Adrenal gland (tissue), 5 donors: ENCODE data around the gene DET1.

Source experiments
- CTCF ChIP-seq, 6 experiments: fragments of 450-650 bp in 4 of 6; fragments of 200-600 bp in 2 of 6; sonication (generic) in 1 of 6; IDR thresholded peaks; 1 replicate in 5 of 6; 2 replicates in 1 of 6; pipeline versions ENCODE4 v1.5.1 to v1.8.0; 2016 to 2021; ENCODE audit warnings: antibody characterized with exemption in 6 of 6, mild to moderate bottlenecking in 2 of 6, moderate library complexity in 1 of 6
- POLR2A ChIP-seq, 2 donors: fragments of 450-650 bp; IDR thresholded peaks; one replicate each; pipeline ENCODE4 v1.6.1; 2017; ENCODE audit warnings: antibody characterized with exemption in 2 of 2, mild to moderate bottlenecking in 2 of 2, moderate library complexity in 1 of 2
- donor health status: DM: no; HTN: no; CAD: no.

GRCh38 chr15:88543065-88543776 is 3.3 kb downstream of the DET1 start:
- TF ChIP-seq POLR2A (IDR thresholded peaks at IDR 0.05) = no peak
- TF ChIP-seq CTCF (IDR thresholded peaks at IDR 0.05) = no peak
